HCT116 (cell line): ENCODE results near the gene SEC61A1.

Source experiments
- CTCF ChIP-seq, 3 experiments: fragments of 200-600 bp in 1 of 3; sonication (generic) in 1 of 3; IDR thresholded peaks in 2 of 3; conservative IDR thresholded peaks in 1 of 3; 2 replicates each; pipeline ENCODE4 v1.5.1; 2012 to 2017; ENCODE audit warnings: low read depth in 2 of 3, low read length in 2 of 3, antibody characterized with exemption in 1 of 3, borderline replicate concordance in 1 of 3, control low read depth in 1 of 3, mild to moderate bottlenecking in 1 of 3, mixed read lengths in 1 of 3, mixed run types in 1 of 3, moderate library complexity in 1 of 3; ENCODE audit not compliant: insufficient read depth in 1 of 3
- EZH2 ChIP-seq: fragments of 200-600 bp; sonication (generic); IDR thresholded peaks from 2 replicates; pipeline ENCODE4 v1.6.1; 2017; ENCODE audit warnings: antibody characterized with exemption, mixed run types
- POLR2A ChIP-seq: IDR thresholded peaks from 2 replicates; pipeline ENCODE4 v1.7.0; 2011; ENCODE audit warnings: borderline replicate concordance; ENCODE audit not compliant: insufficient read depth, insufficient read length; ENCODE audit errors: extremely low read depth
- ZNF274 ChIP-seq: fragments of 200-500 bp; sonication (Bioruptor generic); IDR thresholded peaks from 2 replicates; pipeline ENCODE4 v1.6.1; 2014; ENCODE audit warnings: mild to moderate bottlenecking, low read depth, low read length, inconsistent platforms

- TF ChIP-seq ZNF274 (no peak), CTCF (IDR thresholded peaks at IDR 0.05 in 2 of 3, conservative IDR thresholded peaks at IDR 0.05 in 1 of 3; ENCODE audit: borderline replicate concordance in 1 of 3, insufficient read depth in 1 of 3, low read depth in 2 of 3, low read length in 2 of 3) (no peak), EZH2 (no peak), POLR2A (no peak)
Measured at GRCh38 chr3:128021768-128022372, 30.4 kb upstream of the SEC61A1 start.
